ENCODE data around the gene ZNF407. TPM values are rescaled to one million over a fixed set of nuclear protein-coding genes. Genes with fewer than 3 reads are reported as not detected.

The ZNF407 gene
- total RNA-seq, 1 experiment from 2014 or later: 7.6 TPM

GRCh38 chr18:75114231-75114764, 516.6 kb downstream of the ZNF407 start:
- Histone ChIP-seq H3K36me3 (ENCODE audit: control insufficient read depth in 1 of 2, insufficient read depth in 2 of 2, low read length in 2 of 2) (no peaks in the 10 kb centered on the region), H2AFZ (ENCODE audit: low read depth, low read length, poor library complexity, severe bottlenecking) (no peak overlapping the region), H3K9me2 (ENCODE audit: insufficient read depth) (no peaks in the 10 kb centered on the region), H3K9ac (ENCODE audit: low read length) (no peak overlapping the region), H3K79me2 (ENCODE audit: insufficient read depth, low read length) (no peaks in the 10 kb centered on the region), H3K27ac (ENCODE audit: low read depth, low read length) (no peak overlapping the region), H3K4me3 (replicated peaks in 1 of 2; ENCODE audit: low read depth in 1 of 2, low read length in 2 of 2) (no peak overlapping the region), H4K20me1 (ENCODE audit: insufficient read depth) (no peaks in the 10 kb centered on the region), H3K9me3 (ENCODE audit: control insufficient read depth in 1 of 2, insufficient read depth in 1 of 2, low read depth in 1 of 2, low read length in 2 of 2) (no peaks in the 10 kb centered on the region), H3K27me3 (ENCODE audit: insufficient read depth, low read length) (no peaks in the 10 kb centered on the region), H3K4me1 (ENCODE audit: control insufficient read depth in 1 of 2, insufficient read depth in 2 of 2, low read length in 2 of 2) (peaks cover 0 to 4% of the 10 kb centered on the region in 2 experiments; a peak in 1 of 4 replicates), H3K4me2 (ENCODE audit: low read length) (no peak overlapping the region)
- RAD21 ChIA-PET (ENCODE audit: low non-redundant PET in 1 of 2, low total read pairs in 2 of 2, uncharacterized antibody in 2 of 2, unreplicated experiment in 2 of 2): no interaction called here
- CTCF ChIA-PET: no interaction called here
- BruUV-seq (replicated peaks): no TSS peak
- intact Hi-C loops (cut with micrococcal nuclease): no loop called here
- POLR2A ChIA-PET: no interaction called here
- TF ChIP-seq RAD21 (IDR thresholded peaks at IDR 0.05; ENCODE audit: low read depth) (no peak), ZNF274 (IDR thresholded peaks at IDR 0.05; ENCODE audit: low read depth, low read length) (no peak), POLR2A (IDR thresholded peaks at IDR 0.05; ENCODE audit: borderline replicate concordance, extremely low read depth, insufficient read depth, insufficient read length) (no peak), SIN3A (IDR thresholded peaks at IDR 0.05; ENCODE audit: low read depth) (no peak), ZBTB33 (IDR thresholded peaks at IDR 0.05; ENCODE audit: extremely low read depth, insufficient replicate concordance, low read length) (no peak), SP1 (IDR thresholded peaks at IDR 0.05; ENCODE audit: low read depth) (no peak), EZH2 (IDR thresholded peaks at IDR 0.05) (no peak), ELF1 (IDR thresholded peaks at IDR 0.05; ENCODE audit: borderline replicate concordance, low read depth) (no peak), ZFX (IDR thresholded peaks at IDR 0.05) (no peak)
- ATAC-seq (no peak), DNase-seq (ENCODE audit: low read depth, low spot score) (no peak)

Other genes starting within 250 kb of the ZNF407 start
- gene DIPK1C, start 140.6 kb upstream of the ZNF407 start, total RNA-seq (2021; ENCODE audit: unreplicated experiment): not detected
- gene CNDP2, start 101.5 kb upstream of the ZNF407 start, total RNA-seq (2021; ENCODE audit: unreplicated experiment): 112 TPM
- gene CNDP1, start 63.4 kb upstream of the ZNF407 start, total RNA-seq (2021; ENCODE audit: unreplicated experiment): not detected